H9 (cell line): ENCODE data around the gene KIF5C. TPM values are rescaled to one million over a fixed set of nuclear protein-coding genes. Genes with fewer than 3 reads are reported as not detected.
A peak's percentile ranks its signal among the peaks of the same experiment; 100 is the strongest.

Source experiments
- DNase-seq: peaks from one replicate; pipeline ENCODE4 v3.0.0-alpha.2; 2017
- H2AFZ ChIP-seq: one replicate; pipeline ENCODE4 v1.6.1; 2013; ENCODE audit warnings: mild to moderate bottlenecking, low read length, control low read depth, moderate library complexity
- H2AK5ac ChIP-seq: 2 replicates; pipeline ENCODE4 v1.6.1; 2013; ENCODE audit warnings: low read length, control low read depth, mixed read lengths; ENCODE audit not compliant: insufficient read length
- H2BK120ac ChIP-seq: one replicate; pipeline ENCODE4 v1.6.1; 2013; ENCODE audit warnings: low read depth, mild to moderate bottlenecking, low read length, control low read depth, inconsistent platforms; ENCODE audit not compliant: poor library complexity, severe bottlenecking
- H2BK12ac ChIP-seq: 2 replicates; pipeline ENCODE4 v1.6.1; 2013; ENCODE audit warnings: low read length, control low read depth, mixed read lengths, low read depth; ENCODE audit not compliant: insufficient read length
- H2BK15ac ChIP-seq: 2 replicates; pipeline ENCODE4 v1.6.1; 2013; ENCODE audit warnings: low read depth, low read length, control low read depth
- H2BK20ac ChIP-seq: one replicate; pipeline ENCODE4 v1.6.1; 2013; ENCODE audit warnings: low read depth, mild to moderate bottlenecking, low read length, control low read depth, inconsistent platforms; ENCODE audit not compliant: poor library complexity, severe bottlenecking
- H2BK5ac ChIP-seq: 2 replicates; pipeline ENCODE4 v1.6.1; 2013; ENCODE audit warnings: low read length, control low read depth, mixed read lengths; ENCODE audit not compliant: insufficient read length
- H3K14ac ChIP-seq: 2 replicates; pipeline ENCODE4 v1.6.1; 2013; ENCODE audit warnings: low read length, control low read depth; ENCODE audit not compliant: insufficient read depth
- H3K18ac ChIP-seq: 2 replicates; pipeline ENCODE4 v1.6.1; 2013; ENCODE audit warnings: low read depth, mild to moderate bottlenecking, mixed read lengths, low read length, control low read depth; ENCODE audit not compliant: insufficient read length
- H3K23ac ChIP-seq: 2 replicates; pipeline ENCODE4 v1.6.1; 2013; ENCODE audit warnings: low read length, control low read depth, mixed read lengths, low read depth; ENCODE audit not compliant: insufficient read length
- H3K23me2 ChIP-seq: 2 replicates; pipeline ENCODE4 v1.6.1; 2013; ENCODE audit warnings: low read depth, mild to moderate bottlenecking, mixed read lengths, low read length, control low read depth; ENCODE audit not compliant: insufficient read length, poor library complexity, severe bottlenecking
- H3K27ac ChIP-seq: 2 replicates; pipeline ENCODE4 v1.5.1; 2013; ENCODE audit warnings: low read length, control low read depth, mixed read lengths, low read depth; ENCODE audit not compliant: insufficient read length
- H3K27me3 ChIP-seq: 2 replicates; pipeline ENCODE4 v1.6.1; 2013; ENCODE audit warnings: low read length, control low read depth, inconsistent platforms; ENCODE audit not compliant: insufficient read depth
- H3K4ac ChIP-seq: 2 replicates; pipeline ENCODE4 v1.6.1; 2013; ENCODE audit warnings: low read depth, mild to moderate bottlenecking, control low read depth, inconsistent platforms, low read length, moderate library complexity
- H3K4me1 ChIP-seq: 2 replicates; pipeline ENCODE4 v1.6.1; 2013; ENCODE audit warnings: low read length, control low read depth, inconsistent platforms; ENCODE audit not compliant: insufficient read depth
- H3K4me2 ChIP-seq: 2 replicates; pipeline ENCODE4 v1.6.1; 2013; ENCODE audit warnings: low read length, control low read depth, mixed read lengths; ENCODE audit not compliant: insufficient read length, insufficient read depth
- H3K56ac ChIP-seq: 2 replicates; pipeline ENCODE4 v1.6.1; 2013; ENCODE audit warnings: low read depth, mild to moderate bottlenecking, mixed read lengths, low read length, control low read depth; ENCODE audit not compliant: insufficient read length
- H3K79me1 ChIP-seq: 2 replicates; pipeline ENCODE4 v1.6.1; 2013; ENCODE audit warnings: low read depth, mild to moderate bottlenecking, moderate library complexity, low read length, control low read depth, inconsistent platforms; ENCODE audit not compliant: insufficient read depth, poor library complexity, severe bottlenecking
- H3K79me2 ChIP-seq: 2 replicates; pipeline ENCODE4 v1.6.1; 2013; ENCODE audit warnings: low read length, control low read depth, inconsistent platforms; ENCODE audit not compliant: insufficient read depth
- H3K9ac ChIP-seq: 2 replicates; pipeline ENCODE4 v1.6.1; 2013; ENCODE audit warnings: low read length, control low read depth, mixed read lengths; ENCODE audit not compliant: insufficient read length; ENCODE audit errors: extremely low read depth
- H3K9me3 ChIP-seq: one replicate; pipeline ENCODE4 v1.6.1; 2013; ENCODE audit warnings: low read depth, low read length, inconsistent platforms; ENCODE audit not compliant: control insufficient read depth
- H3T11ph ChIP-seq: one replicate; pipeline ENCODE4 v1.6.1; 2013; ENCODE audit warnings: mild to moderate bottlenecking, low read length, control low read depth, inconsistent platforms
- H4K20me1 ChIP-seq: one replicate; pipeline ENCODE4 v1.6.1; 2013; ENCODE audit not compliant: control insufficient read depth, insufficient read length, insufficient read depth
- H4K5ac ChIP-seq: 2 replicates; pipeline ENCODE4 v1.6.1; 2013; ENCODE audit warnings: low read depth, mild to moderate bottlenecking, mixed read lengths, low read length, control low read depth; ENCODE audit not compliant: insufficient read length
- H4K8ac ChIP-seq: replicated peaks from 2 replicates; pipeline ENCODE4 v1.6.1; 2013; ENCODE audit warnings: low read length, control low read depth, mixed read lengths, low read depth; ENCODE audit not compliant: insufficient read length
- H4K91ac ChIP-seq: 2 replicates; pipeline ENCODE4 v1.6.1; 2013; ENCODE audit warnings: low read depth, mild to moderate bottlenecking, moderate library complexity, mixed read lengths, low read length, control low read depth; ENCODE audit not compliant: insufficient read length
- H3K27ac Mint-ChIP-seq, 3 experiments: 2 replicates in 2 of 3; 3 replicates in 1 of 3; pipeline ENCODE4 v1.8.0; 2020 to 2021; ENCODE audit warnings: mixed read lengths in 3 of 3, mild to moderate bottlenecking in 1 of 3, moderate library complexity in 1 of 3
- H3K27me3 Mint-ChIP-seq: 2 replicates; pipeline ENCODE4 v1.8.0; 2021; ENCODE audit warnings: low read depth, mild to moderate bottlenecking, moderate library complexity, mixed read lengths
- H3K36me3 Mint-ChIP-seq, 3 experiments: 2 replicates in 2 of 3; 3 replicates in 1 of 3; pipeline ENCODE4 v1.8.0; 2020 to 2021; ENCODE audit warnings: low read depth in 3 of 3, mixed read lengths in 3 of 3; ENCODE audit not compliant: insufficient read depth in 1 of 3
- H3K4me1 Mint-ChIP-seq, 2 experiments: 2 replicates each; pipeline ENCODE4 v1.8.0; 2020; ENCODE audit warnings: mixed read lengths in 2 of 2
- H3K4me3 Mint-ChIP-seq, 2 experiments: 2 replicates in 1 of 2; 3 replicates in 1 of 2; pipeline ENCODE4 v1.8.0; 2020 to 2021; ENCODE audit warnings: mild to moderate bottlenecking in 2 of 2, mixed read lengths in 2 of 2, moderate library complexity in 1 of 2
- H3K9me3 Mint-ChIP-seq, 2 experiments: 2 replicates in 1 of 2; 3 replicates in 1 of 2; pipeline ENCODE4 v1.8.0; 2020; ENCODE audit warnings: mild to moderate bottlenecking in 2 of 2, mixed read lengths in 2 of 2, moderate library complexity in 1 of 2
- CTCF ChIP-seq: fragments of 200-600 bp; sonication (generic); conservative IDR thresholded peaks from 3 replicates; pipeline ENCODE4 v1.8.0; 2021; ENCODE audit warnings: antibody characterized with exemption, mild to moderate bottlenecking
- WGBS: extraction: QIAGEN DNeasy Blood & Tissue Kit; methylation state at CpG from one replicate; pipeline ENCODE4 v1.1.7; 2013; ENCODE audit warnings: missing lambda C conversion rate, low lambda C conversion rate, mixed read lengths; ENCODE audit not compliant: insufficient read length; ENCODE audit errors: extremely low coverage; 5-methylcytosine and 5-hydroxymethylcytosine counted together
- total RNA-seq: library from RNA; stranded (reverse); gene quantifications from 2 replicates; pipeline ENCODE4 v1.2.1, GENCODE V29; 2021

The KIF5C gene
- total RNA-seq, 1 experiment from 2014 or later, result 52.9 TPM

GRCh38 chr2:149019768-149020167, 144.7 kb downstream of the KIF5C start:
- no peaks in the 10 kb centered on the region for H3K23me2 ChIP-seq
- no peaks in the 10 kb centered on the region for H3K4me1 ChIP-seq
- H3K9me3 ChIP-seq, result no peaks in the 10 kb centered on the region
- H3K79me1 ChIP-seq, result no peaks in the 10 kb centered on the region
- H3K27ac ChIP-seq, result no peak overlapping the region
- Mint-ChIP-seq H3K36me3 (peaks cover 10 to 29% (median 25%) of the 10 kb centered on the region in 3 experiments; a peak in 6 of 7 replicates), H3K4me1 (peaks cover 15 to 17% of the 10 kb centered on the region in 2 experiments; a peak in 3 of 4 replicates), H3K9me3 (no peaks in the 10 kb centered on the region), H3K27ac (peak overlapping the region in 1 of 3 experiments; percentile 7; a peak in 1 of 7 replicates), H3K27me3 (peaks cover 1% of the 10 kb centered on the region; the same call in 1 of the 2 replicates), H3K4me3 (no peak overlapping the region)
- H3K18ac ChIP-seq, result no peak overlapping the region
- H2BK120ac ChIP-seq, result no peak overlapping the region
- H4K20me1 ChIP-seq, result no peaks in the 10 kb centered on the region
- no peak for DNase-seq
- no peak overlapping the region for H3K9ac ChIP-seq
- no peak overlapping the region for H3K14ac ChIP-seq
- H4K8ac ChIP-seq, result no peak overlapping the region
- H3K4ac ChIP-seq, result no peak overlapping the region
- no peaks in the 10 kb centered on the region for H3K27me3 ChIP-seq
- H3K56ac ChIP-seq, result no peak overlapping the region
- no peak overlapping the region for H3K4me2 ChIP-seq
- no peak overlapping the region for H2AK5ac ChIP-seq
- H3K79me2 ChIP-seq, result no peaks in the 10 kb centered on the region
- no peak overlapping the region for H2AFZ ChIP-seq
- no peak for TF ChIP-seq CTCF
- H3K23ac ChIP-seq, result no peak overlapping the region
- no peak overlapping the region for H4K91ac ChIP-seq
- no peak overlapping the region for H3T11ph ChIP-seq
- WGBS, result no CpG with 5 or more reads among the region's 2 CpGs
- no peak overlapping the region for H2BK12ac ChIP-seq
- no peak overlapping the region for H4K5ac ChIP-seq
- H2BK15ac ChIP-seq, result no peak overlapping the region
- no peak overlapping the region for H2BK20ac ChIP-seq
- H2BK5ac ChIP-seq, result no peak overlapping the region
